HEK293T (cell line): Measurements from ENCODE around the gene TFB1M.

Experiments
- CTCF ChIA-PET: fragments of 350-600 bp; formaldehyde crosslinking; extraction: SDS; loops from one replicate; lab custom pipeline; 2021; ENCODE audit warnings: antibody characterized with exemption, inconsistent platforms; lab: Yijun Ruan, JAX
- POLR2A ChIA-PET: fragments of 350-600 bp; formaldehyde crosslinking; extraction: SDS; loops from one replicate; lab custom pipeline; 2020; ENCODE audit warnings: antibody characterized with exemption, inconsistent platforms; lab: Yijun Ruan, JAX
- DNase-seq: peaks from one replicate; pipeline ENCODE4 v3.0.0; 2012; ENCODE audit warnings: mixed read lengths; ENCODE audit errors: extremely low spot score
- ARNT ChIP-seq: fragments of 450-650 bp; IDR thresholded peaks from 2 replicates; pipeline ENCODE4 v1.6.1; 2017; ENCODE audit warnings: mild to moderate bottlenecking
- BHLHE40 ChIP-seq: fragments of 450-650 bp; IDR thresholded peaks from 2 replicates; pipeline ENCODE4 v1.6.1; 2016; ENCODE audit warnings: mild to moderate bottlenecking, moderate library complexity, borderline replicate concordance
- CTBP1 ChIP-seq: fragments of 450-650 bp; IDR thresholded peaks from 2 replicates; pipeline ENCODE4 v1.6.1; 2016; ENCODE audit warnings: borderline replicate concordance
- ELF4 ChIP-seq: fragments of 450-650 bp; IDR thresholded peaks from 2 replicates; pipeline ENCODE4 v1.6.1; 2017; ENCODE audit warnings: antibody characterized with exemption
- FOXA1 ChIP-seq: fragments of 450-650 bp; IDR thresholded peaks from 2 replicates; pipeline ENCODE4 v1.6.1; 2016; ENCODE audit warnings: mild to moderate bottlenecking
- FOXK2 ChIP-seq: fragments of 450-650 bp; IDR thresholded peaks from 2 replicates; pipeline ENCODE4 v1.6.1; 2016; ENCODE audit warnings: mild to moderate bottlenecking
- FOXM1 ChIP-seq: fragments of 450-650 bp; IDR thresholded peaks from 2 replicates; pipeline ENCODE4 v1.6.1; 2017; ENCODE audit warnings: mild to moderate bottlenecking, borderline replicate concordance
- HDGF ChIP-seq: fragments of 450-650 bp; IDR thresholded peaks from 2 replicates; pipeline ENCODE4 v1.6.1; 2017; ENCODE audit warnings: antibody characterized with exemption, borderline replicate concordance
- L3MBTL2 ChIP-seq: fragments of 450-650 bp; conservative IDR thresholded peaks from 2 replicates; pipeline ENCODE4 v1.6.1; 2016; ENCODE audit warnings: mild to moderate bottlenecking
- LEF1 ChIP-seq: fragments of 450-650 bp; IDR thresholded peaks from 2 replicates; pipeline ENCODE4 v1.6.1; 2017; ENCODE audit warnings: mild to moderate bottlenecking, borderline replicate concordance
- NFRKB ChIP-seq: fragments of 450-650 bp; IDR thresholded peaks from 2 replicates; pipeline ENCODE4 v1.6.1; 2016; ENCODE audit warnings: mild to moderate bottlenecking, moderate library complexity
- SP1 ChIP-seq: fragments of 450-650 bp; IDR thresholded peaks from 2 replicates; pipeline ENCODE4 v1.6.1; 2017
- SUZ12 ChIP-seq: fragments of 450-650 bp; IDR thresholded peaks from 2 replicates; pipeline ENCODE4 v1.6.1; 2016; ENCODE audit warnings: mild to moderate bottlenecking
- TARDBP ChIP-seq: fragments of 450-650 bp; IDR thresholded peaks from 2 replicates; pipeline ENCODE4 v1.6.1; 2016
- ZNF384 ChIP-seq: fragments of 450-650 bp; IDR thresholded peaks from 2 replicates; pipeline ENCODE4 v1.6.1; 2016
- TF ChIP-seq, protein P1 (sequence below): fragments of 450-650 bp; IDR thresholded peaks from 2 replicates; pipeline ENCODE4 v1.6.1; 2016

TFB1M gene

DNA sequence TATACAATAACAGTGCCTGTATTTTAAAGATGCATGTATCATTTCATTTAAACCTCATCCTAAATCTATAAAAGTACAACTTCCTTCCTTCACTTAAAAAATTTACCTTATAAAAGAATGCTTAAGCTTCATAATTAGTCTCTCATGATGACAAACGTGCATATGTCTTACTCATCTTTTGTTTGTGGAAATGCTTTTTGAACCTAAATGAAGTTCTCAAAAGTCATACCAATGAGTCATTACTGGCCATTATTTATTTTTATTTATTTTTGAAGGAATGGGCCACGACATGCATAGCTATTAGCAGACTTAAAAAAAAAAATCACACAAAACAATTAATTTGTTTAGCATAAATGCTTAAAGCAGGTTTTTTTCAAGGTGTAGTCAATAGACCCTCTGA, 3.7 kb downstream of the TFB1M start:
- ChIA-PET POLR2A (no interaction called here), CTCF (no interaction called here)
- no peak for TF ChIP-seq TARDBP
- TF ChIP-seq SP1, result no peak
- TF ChIP-seq, protein P1, sequence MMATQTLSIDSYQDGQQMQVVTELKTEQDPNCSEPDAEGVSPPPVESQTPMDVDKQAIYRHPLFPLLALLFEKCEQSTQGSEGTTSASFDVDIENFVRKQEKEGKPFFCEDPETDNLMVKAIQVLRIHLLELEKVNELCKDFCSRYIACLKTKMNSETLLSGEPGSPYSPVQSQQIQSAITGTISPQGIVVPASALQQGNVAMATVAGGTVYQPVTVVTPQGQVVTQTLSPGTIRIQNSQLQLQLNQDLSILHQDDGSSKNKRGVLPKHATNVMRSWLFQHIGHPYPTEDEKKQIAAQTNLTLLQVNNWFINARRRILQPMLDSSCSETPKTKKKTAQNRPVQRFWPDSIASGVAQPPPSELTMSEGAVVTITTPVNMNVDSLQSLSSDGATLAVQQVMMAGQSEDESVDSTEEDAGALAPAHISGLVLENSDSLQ, result no peak
- TF ChIP-seq L3MBTL2, result no peak
- no peak for TF ChIP-seq ARNT
- no peak for TF ChIP-seq ZNF384
- no peak for TF ChIP-seq ELF4
- TF ChIP-seq CTBP1, result no peak
- no peak for TF ChIP-seq FOXM1
- DNase-seq, result no peak

- no peak for TF ChIP-seq CTBP1
- no peak for DNase-seq
- POLR2A ChIA-PET, result no interaction called here
These were observed 5.1 kb downstream of the TFB1M start for GRCh38 chr6:155309150-155309549.

GRCh38 chr6:155306958-155307357, 7.3 kb downstream of the TFB1M start:
- ChIA-PET CTCF (no interaction called here), POLR2A (no interaction called here)
- DNase-seq, result no peak
- TF ChIP-seq ARNT (no peak), FOXK2 (no peak), BHLHE40 (no peak), FOXM1 (no peak), CTBP1 (no peak), FOXA1 (no peak)

More at GRCh38 chr6:155309150-155309549, 5.1 kb downstream of the TFB1M start:
- CTCF ChIA-PET, result no interaction called here

DNA sequence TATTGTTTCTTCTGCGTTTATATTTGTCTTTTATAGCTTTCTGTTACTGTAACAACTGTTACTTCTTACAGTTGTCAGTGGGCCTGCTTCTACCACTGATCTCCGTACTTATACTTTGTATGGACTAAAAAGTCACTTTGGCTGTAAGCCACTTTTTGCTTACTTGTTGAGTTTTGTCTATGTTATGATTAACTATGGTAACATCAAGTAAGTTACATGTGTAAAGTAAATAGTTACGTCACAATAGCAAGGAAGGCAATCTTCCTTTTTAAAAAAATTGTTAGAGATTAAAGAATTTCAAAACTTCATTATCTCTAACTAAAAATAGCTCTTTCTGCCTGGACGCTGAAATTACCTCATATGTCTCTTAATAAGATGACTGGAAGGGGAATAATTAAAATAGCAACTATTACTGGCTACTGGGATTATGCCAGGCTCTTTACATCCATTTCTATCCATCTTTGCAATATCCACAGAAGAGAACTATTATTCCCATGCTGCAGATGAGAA, 10.9 kb downstream of the TFB1M start:
- ChIA-PET POLR2A (no interaction called here), CTCF (interaction anchor here (0.9 to 1.0 kb wide), 2 partner anchors 10 to 435 kb away, joined by 3 read pairs; no protein-coding TSS in a partner anchor)
- TF ChIP-seq CTBP1 (no peak), FOXK2 (no peak), L3MBTL2 (no peak), FOXM1 (no peak), ZNF384 (no peak), FOXA1 (no peak), LEF1 (no peak), SUZ12 (no peak), ARNT (no peak), NFRKB (no peak)
- TF ChIP-seq, protein P1, result no peak
- no peak for DNase-seq

GRCh38 chr6:155301867-155302266, 12.4 kb downstream of the TFB1M start:
- CTCF ChIA-PET, result no interaction called here
- no peak for DNase-seq
- TF ChIP-seq TARDBP, result no peak
- TF ChIP-seq SUZ12, result no peak
- no peak for TF ChIP-seq NFRKB
- TF ChIP-seq LEF1, result no peak
- no peak for TF ChIP-seq FOXK2
- no peak for TF ChIP-seq ELF4
- no peak for TF ChIP-seq FOXA1
- POLR2A ChIA-PET, result no interaction called here

GRCh38 chr6:155297669-155298068, 16.6 kb downstream of the TFB1M start:
- CTCF ChIA-PET, result interaction anchor here (0.6 kb wide), 1 partner anchor 1723 kb away, joined by 3 read pairs; no protein-coding TSS in a partner anchor
- TF ChIP-seq BHLHE40 (no peak), HDGF (no peak), L3MBTL2 (no peak), SP1 (no peak), CTBP1 (no peak), ARNT (no peak), NFRKB (no peak), SUZ12 (no peak), TARDBP (no peak), ZNF384 (no peak), LEF1 (no peak), FOXK2 (no peak), FOXA1 (no peak), FOXM1 (no peak), ELF4 (no peak)
- TF ChIP-seq, protein P1, result no peak

GRCh38 chr6:155292711-155293110, 21.6 kb downstream of the TFB1M start:
- CTCF ChIA-PET, result no interaction called here
- POLR2A ChIA-PET, result no interaction called here
- TF ChIP-seq L3MBTL2 (no peak), FOXK2 (no peak), LEF1 (no peak), TARDBP (no peak), ARNT (no peak), SUZ12 (no peak), HDGF (no peak), BHLHE40 (no peak), CTBP1 (no peak), NFRKB (no peak), ELF4 (no peak), FOXA1 (no peak), SP1 (no peak), ZNF384 (no peak), FOXM1 (no peak)
- TF ChIP-seq, protein P1, result no peak

More at GRCh38 chr6:155297669-155298068, 16.6 kb downstream of the TFB1M start:
- no peak for DNase-seq
- POLR2A ChIA-PET, result no interaction called here

More at GRCh38 chr6:155292711-155293110, 21.6 kb downstream of the TFB1M start:
- DNase-seq, result no peak
